Smooth muscle cell (in vitro differentiated cells): ENCODE data around the gene LEPR. TPM values are rescaled to one million over a fixed set of nuclear protein-coding genes. Genes with fewer than 3 reads are reported as not detected.

Experiments used
- DNase-seq: peaks from one replicate; lab custom pipeline; 2025; ENCODE audit not compliant: unreplicated experiment; lab: John Stamatoyannopoulos, UW
- H2AFZ ChIP-seq: fragments of 200-600 bp; sonication (generic); 2 replicates; pipeline ENCODE4 v1.6.0; 2016; ENCODE audit warnings: antibody characterized with exemption, low read depth, mild to moderate bottlenecking
- H3F3A ChIP-seq: fragments of 200-600 bp; sonication (generic); 2 replicates; pipeline ENCODE4 v1.6.0; 2017; ENCODE audit warnings: antibody characterized with exemption, low read depth
- H3K27ac ChIP-seq: fragments of 200-600 bp; sonication (generic); 2 replicates; pipeline ENCODE4 v1.5.1; 2016; ENCODE audit warnings: low read depth, mild to moderate bottlenecking
- H3K27me3 ChIP-seq: fragments of 200-600 bp; sonication (generic); 2 replicates; pipeline ENCODE4 v1.6.1; 2016; ENCODE audit warnings: low read depth, mild to moderate bottlenecking
- H3K36me3 ChIP-seq: fragments of 200-600 bp; sonication (generic); 2 replicates; pipeline ENCODE4 v1.5.1; 2016; ENCODE audit warnings: low read depth
- H3K4me1 ChIP-seq: fragments of 200-600 bp; sonication (generic); 2 replicates; pipeline ENCODE4 v1.5.1; 2016; ENCODE audit warnings: low read depth
- H3K4me2 ChIP-seq: fragments of 200-600 bp; sonication (generic); 2 replicates; pipeline ENCODE4 v1.6.0; 2016; ENCODE audit warnings: mild to moderate bottlenecking
- H3K4me3 ChIP-seq: fragments of 200-600 bp; sonication (generic); 2 replicates; pipeline ENCODE4 v1.5.1; 2016; ENCODE audit warnings: mild to moderate bottlenecking
- H3K79me2 ChIP-seq: fragments of 200-600 bp; sonication (generic); 2 replicates; pipeline ENCODE4 v1.6.0; 2016; ENCODE audit warnings: low read depth, mild to moderate bottlenecking
- H3K9ac ChIP-seq: fragments of 200-600 bp; sonication (generic); 2 replicates; pipeline ENCODE4 v1.6.0; 2016; ENCODE audit warnings: low read depth
- H3K9me3 ChIP-seq: fragments of 200-600 bp; sonication (generic); replicated peaks from 2 replicates; pipeline ENCODE4 v1.5.1; 2016; ENCODE audit warnings: low read depth
- H4K20me1 ChIP-seq: fragments of 200-600 bp; sonication (generic); 2 replicates; pipeline ENCODE4 v1.6.0; 2016; ENCODE audit warnings: low read depth
- CTCF ChIP-seq: fragments of 200-600 bp; sonication (generic); IDR thresholded peaks from 2 replicates; pipeline ENCODE4 v1.5.1; 2017; ENCODE audit warnings: borderline replicate concordance, mild to moderate bottlenecking, antibody characterized with exemption; ENCODE audit not compliant: insufficient read depth, poor library complexity, severe bottlenecking
- WGBS: methylation state at CpG from one replicate; pipeline ENCODE4 v1.1.7; 2016; ENCODE audit warnings: low lambda C conversion rate; 5-methylcytosine and 5-hydroxymethylcytosine counted together
- polyA plus RNA-seq: library from polyadenylated mRNA; unstranded; fragments of >200 nt; fragmentation: Nextera tagmentation; extraction: Ambion mirVana; gene quantifications from 2 replicates; pipeline ENCODE4 v1.2.1, GENCODE V29; 2016
- total RNA-seq: library from RNA; depleted of rRNA; stranded (reverse); fragments of >200 nt; gene quantifications from 2 replicates; pipeline ENCODE4 v1.2.3, GENCODE V29; 2014

The LEPR gene
- total and polyA plus RNA-seq, 2 experiments from 2014 or later: 9.3 to 15.1 TPM

- H3K36me3 ChIP-seq: no peaks in the 10 kb centered on the region
- whole genome bisulfite sequencing: 89% methylated on average over 4 of the region's 4 CpGs
- H3K9me3 ChIP-seq: no peaks in the 10 kb centered on the region
Observed at GRCh38 chr1:65409816-65410326, 10.6 kb upstream of the LEPR start.

GRCh38 chr1:65412256-65412983 is 8.0 kb upstream of the LEPR start:
- no peak for TF ChIP-seq CTCF

More at GRCh38 chr1:65409816-65410326, 10.6 kb upstream of the LEPR start:
- Histone ChIP-seq H3K4me3 (no peak overlapping the region), H3K79me2 (no peaks in the 10 kb centered on the region), H3K4me1 (no peaks in the 10 kb centered on the region), H3F3A (no peaks in the 10 kb centered on the region), H3K27me3 (no peaks in the 10 kb centered on the region), H2AFZ (no peak overlapping the region), H4K20me1 (no peaks in the 10 kb centered on the region), H3K4me2 (no peak overlapping the region), H3K9ac (no peak overlapping the region), H3K27ac (no peak overlapping the region)
- no peak for DNase-seq
- TF ChIP-seq CTCF: no peak

GRCh38 chr1:65412984-65413375 is 7.5 kb upstream of the LEPR start:
- Histone ChIP-seq H3K27ac (no peak overlapping the region), H3K79me2 (no peaks in the 10 kb centered on the region), H3K4me3 (no peak overlapping the region), H3K4me2 (no peak overlapping the region), H3F3A (no peaks in the 10 kb centered on the region), H3K36me3 (no peaks in the 10 kb centered on the region), H2AFZ (no peak overlapping the region), H3K9ac (no peak overlapping the region), H3K27me3 (no peaks in the 10 kb centered on the region), H3K4me1 (no peaks in the 10 kb centered on the region), H3K9me3 (no peaks in the 10 kb centered on the region), H4K20me1 (no peaks in the 10 kb centered on the region)
- TF ChIP-seq CTCF: no peak
- DNase-seq: no peak
- WGBS: 80% methylated on average over 3 of the region's 3 CpGs

More at GRCh38 chr1:65412256-65412983, 8.0 kb upstream of the LEPR start:
- H3K4me1 ChIP-seq: no peaks in the 10 kb centered on the region
- 74% methylated on average over 4 of the region's 4 CpGs for WGBS
- H3K27me3 ChIP-seq: no peaks in the 10 kb centered on the region
- no peaks in the 10 kb centered on the region for H3K9me3 ChIP-seq
- H3F3A ChIP-seq: no peaks in the 10 kb centered on the region
- no peak overlapping the region for H3K9ac ChIP-seq
- no peak overlapping the region for H3K4me3 ChIP-seq
- H3K4me2 ChIP-seq: no peak overlapping the region
- no peaks in the 10 kb centered on the region for H3K36me3 ChIP-seq
- H4K20me1 ChIP-seq: no peaks in the 10 kb centered on the region
- no peak overlapping the region for H2AFZ ChIP-seq
- DNase-seq: no peak
- no peak overlapping the region for H3K27ac ChIP-seq
- no peaks in the 10 kb centered on the region for H3K79me2 ChIP-seq

GRCh38 chr1:65414538-65414937 is 5.9 kb upstream of the LEPR start:
- 87% methylated on average over 4 of the region's 4 CpGs for WGBS
- H2AFZ ChIP-seq: no peak overlapping the region
- H3K9me3 ChIP-seq: no peaks in the 10 kb centered on the region
- no peaks in the 10 kb centered on the region for H4K20me1 ChIP-seq
- H3K27ac ChIP-seq: no peak overlapping the region
- no peak overlapping the region for H3K4me3 ChIP-seq
- H3K36me3 ChIP-seq: no peaks in the 10 kb centered on the region
- no peaks in the 10 kb centered on the region for H3K79me2 ChIP-seq
- no peak for DNase-seq
- peaks cover 4% of the 10 kb centered on the region for H3K4me1 ChIP-seq
- peaks cover 1% of the 10 kb centered on the region for H3F3A ChIP-seq
- TF ChIP-seq CTCF: no peak
- H3K9ac ChIP-seq: no peak overlapping the region
- no peaks in the 10 kb centered on the region for H3K27me3 ChIP-seq
- H3K4me2 ChIP-seq: no peak overlapping the region
